SK-MEL-5 (cell line): ENCODE results near the gene CCND2. TPM values are rescaled to one million over a fixed set of nuclear protein-coding genes. Genes with fewer than 3 reads are reported as not detected.
A peak's percentile ranks its signal among the peaks of the same experiment; 100 is the strongest.

Source experiments
- DNase-seq: peaks from one replicate; pipeline ENCODE4 v3.0.0-alpha.2; 2016; ENCODE audit warnings: low read depth, low spot score
- in situ Hi-C: cut with HindIII; loops from 2 replicates; pipeline ENCODE4 v1.10.0; 2016; ENCODE audit warnings: low sequenced_read_pairs, high pct_unique_total_duplicates, low pct_unique_long_range_greater_than_20kb
- total RNA-seq: library from RNA; depleted of rRNA; stranded (reverse); fragments of >200 nt; shearing (Covaris generic); gene quantifications from 2 replicates; pipeline ENCODE4 v1.2.3, GENCODE V29; 2014

Gene CCND2
- total RNA-seq, 1 experiment from 2014 or later: 1.2 TPM

DNA sequence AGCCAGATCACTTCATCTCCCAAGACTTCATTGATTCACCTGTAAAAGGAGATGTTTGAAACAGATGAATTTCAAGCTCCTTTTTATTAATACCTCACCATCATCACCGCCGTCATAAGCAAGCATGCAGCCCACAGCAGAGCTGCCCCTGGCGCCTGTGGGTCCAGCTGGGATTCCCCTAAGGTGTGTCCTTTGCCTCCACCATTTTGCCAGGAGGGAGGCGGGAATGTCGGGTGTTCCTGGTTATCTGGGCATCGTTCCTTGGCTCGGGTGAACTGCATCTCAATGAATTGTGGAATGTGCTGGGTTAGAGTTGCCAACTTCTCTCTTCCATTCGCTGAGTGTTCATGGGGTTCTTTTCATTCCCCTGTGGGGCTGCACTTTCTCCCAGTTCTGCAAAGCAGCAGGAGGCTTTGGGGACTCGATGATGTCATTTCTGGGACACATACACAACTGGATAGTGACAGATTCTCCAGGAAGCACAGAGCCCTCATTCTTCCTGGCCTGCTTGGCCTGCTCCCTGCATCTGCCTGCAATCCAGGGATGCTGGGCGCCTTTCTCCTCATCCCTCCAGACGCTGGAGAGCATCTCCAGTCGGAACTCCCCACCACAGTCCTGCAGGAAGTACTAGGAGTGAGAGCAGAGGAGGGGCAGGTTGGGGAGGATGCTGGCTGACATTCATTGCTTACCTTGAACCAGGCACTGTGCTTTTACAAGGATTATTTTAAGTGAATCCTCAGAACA lies 10.1 kb downstream of the CCND2 start:
- in situ Hi-C loops: no loop called here
- DNase-seq: no peak

DNA sequence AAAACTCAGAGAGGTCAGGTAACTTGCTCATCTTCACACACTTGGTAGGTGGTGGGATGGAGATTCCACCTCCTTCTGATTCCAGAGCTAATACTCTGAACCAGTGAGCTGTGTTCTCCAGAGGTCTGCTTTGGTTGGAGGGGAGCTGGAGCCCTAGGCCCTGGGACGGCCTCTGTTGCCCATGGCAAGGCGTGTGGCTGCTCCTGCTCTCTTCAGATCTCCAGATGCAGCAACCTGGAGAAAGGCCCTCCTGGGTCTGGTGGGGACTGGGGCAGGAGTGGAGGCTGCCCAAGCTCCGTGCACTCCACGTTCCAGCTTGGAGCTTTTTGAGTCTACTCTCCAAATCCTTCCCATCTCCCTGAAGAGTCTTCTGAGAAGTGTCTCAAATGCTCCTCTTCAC lies 10.7 kb downstream of the CCND2 start:
- no peak for DNase-seq
- in situ Hi-C loops: no loop called here

DNA sequence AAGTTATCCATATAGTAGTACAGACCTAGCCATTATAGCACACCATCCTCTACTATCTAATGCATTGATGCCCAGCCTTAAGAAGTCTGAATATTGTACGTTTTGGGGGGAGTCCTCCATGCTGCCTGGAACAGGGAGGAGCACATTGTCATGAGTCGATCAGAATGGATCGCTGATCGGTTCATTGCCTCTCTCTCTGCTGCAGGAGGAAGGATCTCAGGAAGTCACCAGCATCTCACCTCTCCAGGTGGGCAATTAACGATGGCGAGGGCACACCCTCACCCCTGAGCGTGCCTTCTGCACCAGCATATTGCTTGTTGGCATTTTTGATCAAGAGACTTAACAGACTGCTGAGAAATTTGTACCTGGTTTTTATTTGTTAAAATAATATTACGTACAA lies 11.5 kb downstream of the CCND2 start:
- no peak for DNase-seq
- in situ Hi-C loops: no loop called here

DNA sequence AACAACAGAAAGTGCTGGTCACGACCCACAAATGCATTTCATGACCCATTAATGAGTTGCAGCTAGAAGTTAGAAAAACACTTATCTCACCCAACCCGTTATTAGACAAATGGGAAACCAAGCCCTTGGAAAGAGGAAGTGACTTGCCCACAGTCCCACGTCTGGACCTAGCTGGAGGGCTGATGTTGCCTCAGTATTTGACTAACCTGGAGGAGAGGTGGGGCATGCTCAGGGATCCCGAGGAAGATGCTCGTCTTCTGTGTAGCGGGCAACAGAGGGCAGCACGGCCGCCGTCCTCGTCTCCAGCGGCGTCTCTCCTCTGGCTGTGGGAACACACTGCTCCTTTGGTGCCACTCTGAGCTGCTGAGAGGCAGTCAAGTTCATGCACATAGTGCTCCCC lies 12.7 kb downstream of the CCND2 start:
- no peak for DNase-seq
- in situ Hi-C loops: no loop called here

DNA sequence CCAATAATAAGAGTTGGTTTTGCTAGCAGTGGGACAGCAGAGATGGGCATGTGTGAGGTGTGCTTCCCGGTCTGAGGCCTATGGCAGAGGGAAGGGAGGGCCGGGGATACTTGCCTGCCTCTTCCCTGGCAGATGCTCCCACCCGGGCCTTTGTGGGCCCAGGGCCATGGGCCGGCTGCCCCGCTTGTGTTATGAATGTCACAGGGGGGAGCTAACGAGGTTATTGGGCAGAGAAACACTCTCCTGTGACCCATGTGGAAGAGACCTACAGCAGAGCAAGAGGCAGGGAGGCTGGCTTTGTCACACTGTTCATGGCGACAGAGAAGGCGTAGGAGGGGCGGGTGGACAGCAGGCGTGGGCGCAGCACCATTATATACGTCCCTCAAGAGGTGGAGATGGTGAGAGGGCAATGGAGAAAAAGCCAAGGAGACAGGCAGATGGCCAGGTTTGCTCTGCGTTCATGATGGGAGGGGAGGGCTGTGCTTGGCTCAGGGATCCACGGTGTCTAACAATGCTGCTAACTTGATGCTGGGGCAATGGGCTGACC lies 13.3 kb downstream of the CCND2 start:
- no peak for DNase-seq
- in situ Hi-C loops: no loop called here

DNA sequence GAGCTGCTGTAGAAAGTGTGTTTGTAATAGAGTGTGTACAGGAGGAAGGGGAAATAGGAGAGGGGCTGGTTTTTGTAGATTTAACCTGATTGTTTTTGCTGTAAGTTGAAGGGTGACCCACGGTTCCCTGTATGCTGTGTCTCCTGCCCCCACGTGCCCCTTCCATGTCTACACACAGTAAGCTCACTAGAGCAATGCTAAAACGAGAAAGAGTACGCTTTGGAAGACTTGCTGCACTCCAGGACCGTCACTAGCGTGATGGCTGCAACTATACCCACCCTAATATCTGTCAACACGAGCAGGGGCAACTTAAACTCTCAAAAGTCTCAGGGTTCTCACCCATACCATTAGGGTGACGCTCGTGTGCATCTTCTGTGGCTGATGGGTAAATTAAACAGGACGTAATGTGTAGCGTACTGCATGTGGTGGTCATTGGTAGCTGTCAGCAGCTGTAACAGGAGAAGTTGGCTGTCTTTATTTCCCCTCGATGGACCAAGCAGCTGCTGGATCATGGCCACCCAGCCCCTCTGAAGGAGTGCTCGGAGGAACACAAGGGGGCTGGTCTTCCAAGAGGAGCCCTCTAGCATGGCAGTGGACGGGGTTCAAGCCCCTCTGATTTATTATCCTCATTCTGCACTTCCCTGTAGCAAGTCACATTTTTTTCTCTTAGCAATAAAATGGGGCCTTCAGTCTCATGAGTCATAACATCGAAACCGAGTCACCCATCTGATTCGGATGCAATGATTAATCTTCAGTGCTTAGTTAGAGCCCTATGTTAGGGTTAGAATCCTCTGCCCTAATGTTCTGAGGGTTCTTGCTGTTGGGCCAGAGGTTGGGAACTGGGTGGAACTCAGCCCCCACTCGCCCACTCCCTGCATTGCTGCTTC lies 14.0 kb downstream of the CCND2 start:
- in situ Hi-C loops: no loop called here
- DNase-seq: no peak

DNA sequence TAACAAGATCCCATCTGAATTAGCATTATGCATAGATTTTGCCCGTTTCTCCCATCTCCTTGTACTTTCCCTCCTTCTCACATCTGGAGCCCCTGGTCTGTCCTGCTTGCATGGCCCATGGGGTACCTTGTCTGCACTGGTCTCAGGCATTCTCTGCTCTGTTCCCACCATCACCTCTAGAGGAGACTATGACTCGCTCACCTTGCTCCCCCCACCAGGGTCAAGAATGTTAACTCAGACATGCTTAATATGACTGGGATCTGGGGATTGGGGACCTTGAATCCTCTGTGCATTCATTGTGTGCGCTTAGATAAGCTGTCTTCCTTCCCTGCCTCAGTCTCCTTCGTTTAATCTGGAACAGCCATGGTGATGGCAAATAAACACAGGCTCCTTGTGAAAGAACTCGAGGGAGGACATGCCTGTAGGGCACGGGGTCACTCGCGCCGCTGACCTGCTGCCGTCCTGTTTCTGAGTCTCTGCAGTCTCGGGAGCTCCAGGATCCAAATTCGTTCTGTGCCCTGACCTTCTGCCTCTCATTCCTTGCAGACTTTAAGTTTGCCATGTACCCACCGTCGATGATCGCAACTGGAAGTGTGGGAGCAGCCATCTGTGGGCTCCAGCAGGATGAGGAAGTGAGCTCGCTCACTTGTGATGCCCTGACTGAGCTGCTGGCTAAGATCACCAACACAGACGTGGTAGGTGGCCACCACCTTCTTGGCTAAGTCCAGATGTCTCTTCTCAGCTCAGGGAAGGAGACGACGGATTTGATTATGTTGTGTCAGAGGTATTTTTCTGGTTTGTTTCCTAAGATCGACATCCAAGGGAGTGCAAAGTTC lies 15.0 kb downstream of the CCND2 start:
- DNase-seq: no peak
- in situ Hi-C loops: no loop called here

DNA sequence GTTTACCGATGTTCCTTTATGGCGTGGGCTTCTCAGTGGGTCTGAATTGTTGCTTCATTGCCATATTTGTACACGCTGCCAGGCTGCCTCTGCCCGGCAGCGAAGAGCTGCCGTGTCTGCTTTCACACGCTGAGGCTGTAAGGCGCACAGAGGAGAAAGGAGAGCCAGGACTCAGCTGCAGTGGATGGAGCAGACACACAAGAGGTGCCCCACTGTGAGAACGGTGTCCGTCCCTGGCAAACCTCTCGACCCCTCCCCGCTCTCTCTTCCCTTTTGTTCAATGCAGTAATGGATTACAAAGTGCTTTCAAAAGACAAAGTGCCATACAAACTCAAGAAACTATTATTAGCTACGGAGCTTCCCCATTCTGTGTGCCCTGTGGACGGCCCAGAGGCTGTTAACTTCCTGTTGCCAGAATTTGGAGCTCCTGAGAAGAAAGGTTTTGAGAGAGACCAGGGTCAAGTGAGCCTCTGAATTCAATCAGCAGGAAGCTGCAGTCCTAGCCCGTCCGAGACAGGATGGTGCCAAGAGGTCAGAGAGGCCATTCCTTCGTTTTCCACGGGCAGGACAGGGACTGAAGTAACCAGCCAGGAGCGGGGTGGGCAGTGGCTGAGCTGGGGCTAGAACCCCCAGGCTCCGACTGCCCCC lies 15.8 kb downstream of the CCND2 start:
- in situ Hi-C loops: no loop called here
- no peak for DNase-seq

DNA sequence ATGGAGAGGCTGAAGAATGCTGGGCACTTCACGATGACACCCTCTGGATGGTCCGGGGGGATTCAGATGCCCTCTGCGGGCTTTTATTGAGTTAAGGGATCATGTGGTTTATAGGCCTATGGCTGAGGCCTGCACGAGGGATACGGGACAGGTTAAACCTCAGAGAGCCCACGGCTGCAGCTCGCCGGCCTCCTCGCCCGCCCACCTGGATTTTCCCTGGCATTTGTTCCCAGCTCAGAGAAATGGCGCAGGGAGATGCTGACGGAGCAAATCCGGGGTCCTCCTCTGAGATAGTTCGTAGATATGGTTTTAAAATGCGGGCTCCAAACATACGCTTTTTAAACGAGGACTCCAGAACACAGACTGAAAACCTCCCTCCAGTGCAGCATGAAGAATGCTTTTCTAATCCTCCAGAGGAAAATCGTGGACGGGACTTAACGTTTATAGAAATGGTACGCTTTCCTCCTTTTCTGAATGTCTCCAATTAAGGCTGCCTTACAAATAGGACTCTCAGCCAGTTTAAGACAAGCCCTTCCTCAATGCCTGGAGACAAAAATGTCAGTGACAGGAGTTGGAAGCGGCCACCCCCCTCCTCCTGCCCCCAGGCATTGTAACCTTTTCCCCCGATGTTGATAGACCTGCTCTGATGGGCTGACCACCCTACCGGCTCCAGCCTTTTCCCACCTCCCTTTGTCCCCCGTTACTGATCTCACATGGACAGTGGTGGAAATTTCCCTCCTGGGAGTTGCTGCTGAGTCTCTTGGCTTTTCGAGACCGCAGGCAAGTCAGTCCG lies 16.6 kb downstream of the CCND2 start:
- DNase-seq: no peak
- in situ Hi-C loops: no loop called here

DNA sequence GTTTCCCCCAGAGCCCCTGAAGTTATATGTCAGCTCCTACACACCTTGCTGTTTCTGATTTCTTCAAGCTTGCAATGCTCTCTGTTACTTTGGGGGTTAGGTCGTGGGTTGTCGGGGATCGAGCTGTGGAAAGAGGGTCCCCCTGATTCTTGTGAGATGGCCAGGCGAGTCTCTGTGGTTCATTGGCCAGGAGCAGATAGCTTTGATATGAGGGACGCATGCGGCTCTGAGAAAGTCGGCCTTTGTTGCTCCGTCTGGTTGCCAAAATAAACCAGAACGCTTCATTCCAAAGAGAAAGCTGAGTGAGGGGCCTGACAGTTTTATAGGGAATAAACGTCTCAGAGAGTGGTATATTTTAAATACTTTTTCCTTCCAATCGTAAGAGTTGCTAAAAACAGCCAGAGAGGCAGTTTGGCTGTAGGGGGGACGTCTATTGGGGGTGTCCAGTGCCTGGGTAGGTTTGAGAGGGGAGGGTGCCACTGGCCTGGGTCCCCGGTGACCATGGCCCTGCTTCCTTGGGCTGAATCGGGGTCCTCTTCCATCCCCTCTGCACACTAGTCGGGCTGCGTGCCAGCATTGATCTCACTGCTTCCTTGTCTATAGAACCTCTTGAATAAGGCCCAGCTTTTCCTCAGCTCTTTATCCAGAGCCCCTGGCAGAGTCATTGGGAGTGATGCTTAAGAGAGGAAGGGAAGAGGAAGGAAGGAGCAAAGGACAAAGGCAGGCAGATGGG lies 18.9 kb downstream of the CCND2 start:
- DNase-seq: no peak
- in situ Hi-C loops: no loop called here

DNA sequence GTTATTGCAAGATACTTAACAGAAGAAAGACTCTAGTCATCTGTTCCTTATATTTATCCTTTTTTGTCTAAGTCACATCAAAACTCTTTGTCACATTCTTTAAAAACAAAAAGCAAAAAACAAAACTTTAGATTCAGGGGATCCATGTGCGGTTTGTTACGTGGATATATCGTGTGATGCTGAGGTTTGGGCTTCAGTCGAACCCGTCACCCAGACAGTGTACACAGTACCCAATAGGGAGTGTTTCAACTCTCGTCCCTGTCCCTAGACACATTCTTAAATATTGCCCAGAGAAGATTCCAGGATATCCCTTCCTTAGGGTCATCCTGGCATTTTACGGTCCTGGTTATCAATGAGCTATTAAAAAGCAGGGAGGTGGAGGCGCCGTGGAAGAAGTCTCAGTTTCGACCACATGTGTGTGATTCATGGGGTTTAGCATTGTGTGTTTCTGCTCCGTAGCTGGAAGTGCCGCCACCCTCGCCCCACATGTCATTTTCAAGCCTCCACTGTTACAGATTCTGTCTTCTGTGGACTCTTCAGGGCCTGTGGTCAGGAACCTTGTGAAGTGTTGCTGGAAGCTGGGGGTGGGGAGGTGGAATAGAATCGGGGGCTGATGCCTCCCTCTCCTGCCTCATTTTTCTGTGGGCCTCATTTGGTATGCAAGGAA lies 19.9 kb downstream of the CCND2 start:
- in situ Hi-C loops: no loop called here
- peak; percentile 30 for DNase-seq

DNA sequence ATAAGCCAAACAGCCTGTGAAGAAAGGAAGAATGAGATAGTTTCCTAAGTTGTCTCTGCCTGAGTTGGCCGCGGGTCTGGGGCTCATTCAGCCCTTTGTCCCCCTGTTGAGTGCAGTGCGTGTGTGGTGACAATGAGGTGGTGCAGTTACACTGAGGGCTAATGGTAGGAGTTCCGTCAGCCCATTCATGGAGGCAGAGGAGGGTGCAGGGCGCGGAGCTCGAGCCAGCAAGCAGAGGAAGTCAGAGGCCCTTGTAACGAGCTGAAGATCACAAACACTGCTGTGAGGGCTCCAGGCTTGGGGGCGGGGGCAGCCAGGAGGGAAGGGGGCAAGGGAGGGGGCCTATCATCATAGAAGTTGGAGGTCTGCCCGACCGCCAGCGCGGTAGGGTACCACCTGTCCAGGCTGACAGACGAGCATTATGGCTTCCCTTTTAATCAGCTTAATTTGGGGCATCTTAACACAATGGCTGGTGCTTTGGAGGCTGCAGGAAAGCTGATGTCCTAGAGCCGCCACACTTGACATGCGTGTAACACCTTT lies 20.5 kb downstream of the CCND2 start:
- no peak for DNase-seq
- in situ Hi-C loops: no loop called here

DNA sequence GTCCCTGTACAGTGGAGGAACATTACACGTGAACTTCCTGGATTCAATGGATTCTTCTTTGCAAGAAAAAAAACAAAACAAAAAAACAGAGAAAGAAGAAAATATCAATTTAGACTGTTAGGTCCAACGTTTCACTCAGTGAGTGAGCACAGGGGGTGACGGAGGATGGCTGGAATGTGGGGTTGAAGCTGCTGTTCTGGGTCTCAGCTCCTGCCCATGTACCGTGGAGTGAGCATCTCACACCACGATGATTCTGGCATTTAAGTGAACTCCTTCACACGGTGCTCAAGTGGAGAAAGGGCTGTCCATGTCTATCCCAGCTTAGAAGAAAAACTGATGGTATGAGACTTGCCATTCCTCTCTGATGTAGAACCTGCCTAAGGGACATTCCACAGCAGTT lies 23.2 kb downstream of the CCND2 start:
- no peak for DNase-seq
- in situ Hi-C loops: no loop called here

DNA sequence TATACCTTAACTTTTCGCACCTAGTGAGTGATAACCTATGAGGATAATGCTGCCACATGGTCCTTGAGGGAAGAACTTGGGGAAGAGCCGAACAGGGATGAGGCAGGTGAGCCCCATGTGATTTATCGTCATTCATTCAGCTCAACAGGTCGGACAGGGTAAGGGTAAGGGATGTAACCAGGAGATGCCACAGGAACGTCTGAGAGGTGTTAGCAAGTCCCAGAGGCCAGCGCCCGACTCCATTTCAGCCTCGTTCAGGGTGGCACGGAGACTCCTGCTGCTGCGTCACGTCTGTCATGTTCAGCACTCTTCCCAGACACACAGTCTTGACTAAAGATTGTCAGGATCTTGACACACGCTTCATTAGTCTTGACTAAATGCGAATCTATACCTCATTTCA lies 24.1 kb downstream of the CCND2 start:
- no peak for DNase-seq
- in situ Hi-C loops: no loop called here

DNA sequence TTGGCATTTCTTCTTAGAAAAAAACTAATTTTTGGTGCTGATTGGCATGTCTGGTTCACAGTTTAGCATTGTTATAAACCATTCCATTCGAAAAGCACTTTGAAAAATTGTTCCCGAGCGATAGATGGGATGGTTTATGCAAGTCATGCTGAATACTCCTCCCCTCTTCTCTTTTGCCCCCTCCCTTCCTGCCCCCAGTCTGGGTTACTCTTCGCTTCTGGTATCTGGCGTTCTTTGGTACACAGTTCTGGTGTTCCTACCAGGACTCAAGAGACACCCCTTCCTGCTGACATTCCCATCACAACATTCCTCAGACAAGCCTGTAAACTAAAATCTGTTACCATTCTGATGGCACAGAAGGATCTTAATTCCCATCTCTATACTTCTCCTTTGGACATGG lies 27.3 kb downstream of the CCND2 start:
- no peak for DNase-seq
- in situ Hi-C loops: no loop called here
